Cardiac septum (tissue), 1 donor: ENCODE measurements around the gene TPRX1. TPM values are rescaled to one million over a fixed set of nuclear protein-coding genes. Genes with fewer than 3 reads are reported as not detected.

Source experiments
- DNase-seq: peaks from one replicate; pipeline ENCODE4 v3.0.0-alpha.2; 2020; ENCODE audit warnings: low spot score
- intact Hi-C: fragments of 100-400 bp; cut with DNase I; formaldehyde crosslinking; loops from one replicate; pipeline ENCODE4 v1.14.0; 2022
- total RNA-seq: library from RNA; stranded (reverse); fragmentation: NEBNext Ultra II Directional; extraction: Animal tissue kit (Norgen Biotek cat#: 25700); gene quantifications from one replicate; pipeline ENCODE4 v1.2.1, GENCODE V29; 2021
- donor health status: DM: no; HTN: no; CAD: no.

The TPRX1 gene
- total RNA-seq, 1 donor from 2014 or later = not detected

DNA sequence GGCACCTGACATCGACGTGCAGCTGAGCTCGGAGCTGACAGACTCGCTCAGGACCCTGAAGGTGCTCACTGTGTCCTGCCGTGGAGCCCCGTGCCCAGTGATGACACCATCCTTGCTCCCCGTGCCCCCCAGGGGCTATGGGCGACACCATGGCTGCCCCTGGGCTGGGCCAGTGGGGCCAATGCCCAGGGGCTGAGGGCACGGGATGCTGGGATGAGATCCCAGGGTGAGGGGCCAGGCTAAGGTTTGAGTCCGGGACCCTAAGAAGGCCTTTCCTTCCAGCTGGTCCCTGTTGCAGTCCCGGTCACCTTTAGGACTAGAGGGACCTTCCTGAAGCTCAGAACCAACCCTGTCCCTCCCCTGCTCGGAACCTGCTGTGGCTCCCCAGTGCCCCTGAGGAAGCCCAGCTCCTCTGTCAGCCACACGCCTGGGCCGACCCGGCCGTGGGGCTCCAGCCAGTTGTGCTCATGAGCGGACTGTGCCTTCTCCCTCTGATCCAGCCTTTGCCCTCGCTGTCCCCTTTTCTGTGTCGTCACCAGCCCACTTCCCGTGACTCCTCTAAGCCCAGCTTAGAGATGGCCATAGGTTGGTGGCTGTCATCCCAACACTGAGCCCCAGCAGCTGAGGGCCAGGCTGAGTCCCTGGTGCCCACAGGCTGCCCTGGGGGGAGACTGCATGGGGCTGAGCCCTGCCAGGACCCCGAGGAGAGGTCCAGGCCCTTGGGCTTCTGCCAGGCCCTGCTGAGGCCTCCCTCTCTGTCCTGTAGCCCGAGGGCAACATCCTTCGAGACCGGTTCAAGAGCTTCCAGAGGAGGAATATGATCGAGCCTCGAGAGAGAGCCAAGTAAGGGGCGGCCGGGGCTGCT, 48.4 kb downstream of the TPRX1 start:
- intact Hi-C loops = no loop called here
- no peak for DNase-seq

DNA sequence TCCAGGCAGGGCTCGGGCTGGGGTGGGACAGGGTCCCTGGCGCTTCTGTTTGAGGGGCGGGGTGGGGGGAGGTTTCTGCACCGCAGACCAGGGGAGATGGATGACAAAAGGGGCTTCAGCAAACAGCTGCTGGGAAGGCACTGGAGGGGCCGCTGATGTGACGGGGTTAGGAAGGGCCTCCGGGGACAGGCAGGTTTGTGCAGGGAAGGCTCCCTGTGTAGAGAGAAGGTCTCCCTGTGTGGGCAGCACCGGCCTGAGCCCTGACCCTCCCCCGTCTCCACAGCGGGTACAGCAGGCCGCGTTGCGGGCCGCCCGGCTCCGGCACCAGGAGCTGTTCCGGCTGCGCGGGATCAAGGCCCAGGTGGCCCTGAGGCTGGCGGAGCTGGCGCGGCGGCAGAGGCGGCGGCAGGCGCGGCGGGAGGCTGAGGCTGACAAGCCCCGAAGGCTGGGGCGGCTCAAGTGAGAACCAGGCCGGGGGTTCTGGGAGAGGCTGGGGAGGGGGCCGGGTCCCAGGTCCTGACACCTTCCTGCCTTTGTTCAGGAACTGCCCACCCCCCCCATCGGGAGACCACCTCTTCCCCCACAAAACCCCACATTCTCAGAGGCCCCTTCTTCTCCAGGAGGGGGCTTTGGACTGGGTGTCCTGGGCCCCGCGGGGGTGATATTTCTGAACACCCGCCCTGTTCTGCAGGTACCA, 49.1 kb downstream of the TPRX1 start:
- intact Hi-C loops = no loop called here
- DNase-seq = no peak

DNA sequence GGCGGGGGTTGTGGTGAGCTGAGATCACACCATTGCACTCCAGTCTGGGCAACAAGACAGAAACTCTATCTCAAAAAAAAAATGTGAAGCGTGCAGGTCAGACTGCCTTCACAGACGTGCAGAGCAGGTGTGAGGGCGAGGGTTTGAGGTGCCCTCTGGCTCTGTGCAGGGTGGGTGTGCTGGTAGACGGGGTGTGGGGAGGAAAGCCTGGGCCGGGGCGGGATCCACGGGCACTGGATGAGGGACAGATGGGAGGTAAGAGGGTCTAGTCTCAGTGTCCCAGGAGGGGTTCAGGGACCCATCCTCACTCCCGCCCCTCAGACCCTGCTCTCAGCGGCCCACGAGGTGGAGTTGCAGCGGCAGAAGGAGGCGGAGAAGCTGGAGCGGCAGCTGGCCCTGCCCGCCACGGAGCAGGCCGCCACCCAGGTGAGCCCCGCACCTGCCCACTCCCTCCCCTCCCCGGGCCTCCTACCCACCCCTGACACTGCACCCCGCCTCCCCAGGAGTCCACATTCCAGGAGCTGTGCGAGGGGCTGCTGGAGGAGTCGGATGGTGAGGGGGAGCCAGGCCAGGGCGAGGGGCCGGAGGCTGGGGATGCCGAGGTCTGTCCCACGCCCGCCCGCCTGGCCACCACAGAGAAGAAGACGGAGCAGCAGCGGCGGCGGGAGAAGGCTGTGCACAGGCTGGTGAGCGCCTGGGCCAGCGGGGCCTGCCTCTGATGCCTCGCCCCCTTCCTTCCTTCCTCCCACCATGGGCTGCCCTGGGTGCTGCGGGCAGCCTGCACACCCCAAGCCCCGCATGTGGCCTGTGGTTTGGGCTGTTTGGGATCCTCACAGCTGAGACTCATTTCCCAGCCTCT, 49.9 kb downstream of the TPRX1 start:
- no peak for DNase-seq
- intact Hi-C loops = no loop called here

DNA sequence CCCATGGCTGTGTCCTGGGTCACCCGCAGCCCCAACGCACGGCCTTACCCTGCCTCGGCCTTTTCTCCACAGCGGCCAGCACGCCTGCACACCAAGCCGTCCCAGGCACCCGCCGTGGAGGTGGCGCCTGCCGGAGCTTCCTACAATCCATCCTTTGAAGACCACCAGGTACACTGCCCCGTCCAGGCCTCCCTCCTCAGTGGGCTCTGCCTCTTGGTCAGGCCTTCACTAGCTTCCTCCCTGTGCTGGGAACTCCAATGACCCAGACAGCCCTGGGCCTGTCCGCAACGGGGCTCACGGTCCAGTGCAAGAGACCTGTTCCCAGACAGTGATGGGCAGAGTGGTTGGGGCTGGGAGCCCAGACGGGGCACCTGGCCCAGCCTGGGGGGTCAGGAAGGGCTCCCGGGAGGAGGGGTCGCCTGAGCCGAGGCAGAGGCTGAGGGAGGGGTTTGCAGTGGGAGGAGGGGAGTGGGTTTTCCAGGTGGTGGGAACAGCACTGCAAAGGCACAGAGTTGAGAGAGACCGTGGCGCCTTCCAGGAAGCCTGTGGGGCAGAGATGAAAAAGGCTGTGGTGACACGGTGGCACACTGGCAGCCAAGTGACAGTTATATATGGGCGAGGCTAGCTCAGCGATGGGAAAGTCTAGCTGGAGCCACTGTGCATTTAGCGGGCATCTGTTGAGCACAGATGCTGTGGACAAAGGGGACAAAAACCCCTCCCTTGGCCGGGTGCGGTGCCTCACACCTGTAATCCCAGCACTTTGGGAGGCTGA, 51.7 kb downstream of the TPRX1 start:
- DNase-seq = no peak
- intact Hi-C loops = no loop called here

Other genes with a start within 250 kb of the TPRX1 start
- 1.2 TPM for gene ZNF541, start 231.4 kb downstream of the TPRX1 start, total RNA-seq
- gene BICRA, start 195.4 kb downstream of the TPRX1 start, total RNA-seq = 9.3 TPM
- gene EHD2, start 91.1 kb downstream of the TPRX1 start, total RNA-seq = 42.6 TPM
- 136 TPM for gene NOP53, start 59.0 kb downstream of the TPRX1 start, total RNA-seq
- gene SELENOW, start 25.8 kb downstream of the TPRX1 start, total RNA-seq = 944 TPM
- not detected for gene CRX, start 17.4 kb upstream of the TPRX1 start, total RNA-seq
- gene TPRX2, start 54.7 kb upstream of the TPRX1 start, total RNA-seq = not detected
- gene SULT2A1, start 81.8 kb upstream of the TPRX1 start, total RNA-seq = not detected
- not detected for gene BSPH1, start 187.6 kb upstream of the TPRX1 start, total RNA-seq
- gene ELSPBP1, start 190.1 kb upstream of the TPRX1 start, total RNA-seq = not detected
- gene CABP5, start 239.5 kb upstream of the TPRX1 start, total RNA-seq = not detected